HG02885 (cell line): ENCODE data around the gene SYT14.
"Not testable (repeated sequence)": the region's sequence is repeated elsewhere in the genome, so short reads cannot be mapped to it uniquely, and the experiment has no call there.

Experiments
- ATAC-seq: cut with Tn5 transposase; IDR thresholded peaks from one replicate; pipeline ENCODE4 v1.9.1; 2021; ENCODE audit warnings: mild to moderate bottlenecking; ENCODE audit not compliant: unreplicated experiment, poor library complexity

Gene SYT14

DNA sequence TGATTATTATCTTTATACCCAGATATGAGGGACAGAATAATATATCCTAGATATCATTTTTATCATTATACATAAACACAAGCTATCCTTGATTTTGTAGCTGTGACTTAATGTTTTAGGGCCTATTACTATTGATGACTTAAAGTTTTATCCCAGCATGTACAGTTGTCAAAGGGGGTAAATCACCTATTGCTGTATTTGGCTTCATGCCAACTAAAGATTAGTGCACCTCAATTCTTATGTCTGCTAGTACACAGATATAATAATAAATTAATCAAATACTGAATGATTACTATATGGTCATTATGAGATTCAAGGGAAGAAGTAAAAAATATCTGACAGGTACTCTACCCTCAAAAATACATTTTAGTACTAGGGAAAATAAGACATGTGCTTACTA lies 84.0 kb downstream of the SYT14 start:
- ATAC-seq, result no peak

DNA sequence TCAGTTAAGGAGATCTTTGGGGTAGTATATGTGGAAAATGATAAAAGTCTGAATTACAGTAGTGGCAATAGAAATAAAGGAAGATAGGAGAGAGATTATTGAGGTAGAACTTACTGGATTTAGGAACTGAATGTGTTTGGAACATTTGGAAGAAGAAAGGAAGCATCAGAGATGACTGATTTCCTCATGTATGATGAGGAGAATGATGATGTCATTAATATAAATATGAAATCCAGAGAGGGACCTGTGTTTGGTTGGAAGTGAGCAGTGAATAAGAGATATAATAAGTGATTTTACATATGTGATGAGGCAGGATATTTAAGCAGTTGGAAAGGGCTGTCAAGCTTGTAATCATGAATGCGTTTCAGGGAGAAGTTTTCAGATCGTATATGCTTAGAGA lies 86.3 kb downstream of the SYT14 start:
- ATAC-seq, result no peak

DNA sequence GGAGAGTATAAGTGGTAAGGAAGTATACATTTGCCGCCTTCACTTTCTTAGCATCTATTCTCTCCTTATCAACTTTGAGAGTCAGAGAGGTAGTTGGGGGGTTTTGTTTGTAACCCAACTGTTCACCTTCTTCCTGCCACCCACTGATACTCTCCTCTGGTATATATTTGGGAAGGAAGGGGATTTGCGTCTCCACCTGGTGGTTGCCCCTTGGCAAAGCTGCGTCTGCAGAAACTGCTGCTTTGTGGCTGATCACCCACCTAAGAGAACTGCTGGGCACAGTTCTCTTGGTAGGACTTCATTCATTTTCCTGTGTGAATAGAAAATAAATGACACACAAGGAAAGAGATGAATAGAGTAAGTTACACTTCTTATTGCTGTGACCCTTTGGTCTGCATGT lies 87.0 kb downstream of the SYT14 start:
- ATAC-seq, result no peak

- no peak for ATAC-seq
Measured at GRCh38 chr1:210025870-210026269, 87.9 kb downstream of the SYT14 start.

- ATAC-seq, result no peak
Measured at GRCh38 chr1:210027994-210028393, 90.0 kb downstream of the SYT14 start.

DNA sequence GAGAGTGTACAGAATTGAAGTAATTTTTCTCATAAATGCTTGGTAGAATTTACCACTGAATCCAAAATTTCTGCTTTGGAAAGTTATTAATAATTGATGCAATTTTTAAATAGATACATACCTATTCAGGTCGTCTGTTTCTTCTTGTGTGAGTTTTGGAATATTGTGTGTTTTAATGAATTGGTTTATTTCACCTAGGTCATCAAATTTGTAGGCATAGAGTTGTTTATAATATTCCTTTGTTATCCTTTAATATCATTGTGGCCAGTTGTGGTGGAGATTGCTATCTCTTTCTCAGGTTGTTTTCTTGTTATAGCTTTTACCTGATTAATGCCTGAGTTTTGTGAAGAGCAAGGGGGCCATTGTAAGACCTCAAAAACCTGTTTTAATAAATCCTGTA lies 93.5 kb downstream of the SYT14 start:
- ATAC-seq, result no peak

DNA sequence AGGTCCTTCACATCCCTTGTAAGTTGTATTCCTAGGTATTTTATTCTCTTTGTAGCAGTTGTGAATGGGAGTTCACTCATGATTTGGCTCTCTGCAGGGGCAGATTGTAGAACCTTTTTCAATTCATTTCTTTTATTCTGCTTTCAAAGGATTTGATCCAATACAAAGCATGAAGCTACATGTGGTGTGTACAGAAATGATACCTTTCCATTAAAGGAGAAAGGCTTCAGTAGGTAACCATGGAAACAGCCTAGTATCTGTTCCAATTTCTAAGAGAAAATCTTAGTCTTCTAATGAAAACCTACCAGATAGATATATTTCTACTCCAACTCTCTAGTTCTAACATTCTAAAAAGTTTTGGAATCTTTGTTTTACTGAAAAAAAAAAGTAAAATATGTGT lies 105.0 kb downstream of the SYT14 start:
- ATAC-seq, result no peak

DNA sequence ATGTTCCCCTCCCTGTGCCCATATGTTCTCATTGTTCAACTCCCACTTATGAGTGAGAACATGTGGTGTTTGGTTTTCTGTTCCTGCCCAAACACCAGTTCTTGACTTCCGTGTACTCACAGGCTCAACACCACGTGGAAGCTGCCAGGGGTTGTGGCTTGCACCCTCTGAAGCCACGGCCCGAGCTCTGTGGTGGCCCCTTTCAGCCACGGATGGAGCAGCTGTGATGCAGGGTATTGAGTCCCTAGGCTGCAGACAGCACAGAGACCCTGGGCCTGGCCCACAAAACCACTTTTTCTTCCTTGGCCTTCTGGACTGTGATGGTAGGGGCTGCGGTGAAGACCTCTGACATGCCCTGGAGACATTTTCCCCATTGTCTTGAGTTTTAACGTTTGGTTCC lies 111.6 kb downstream of the SYT14 start:
- no peak for ATAC-seq

DNA sequence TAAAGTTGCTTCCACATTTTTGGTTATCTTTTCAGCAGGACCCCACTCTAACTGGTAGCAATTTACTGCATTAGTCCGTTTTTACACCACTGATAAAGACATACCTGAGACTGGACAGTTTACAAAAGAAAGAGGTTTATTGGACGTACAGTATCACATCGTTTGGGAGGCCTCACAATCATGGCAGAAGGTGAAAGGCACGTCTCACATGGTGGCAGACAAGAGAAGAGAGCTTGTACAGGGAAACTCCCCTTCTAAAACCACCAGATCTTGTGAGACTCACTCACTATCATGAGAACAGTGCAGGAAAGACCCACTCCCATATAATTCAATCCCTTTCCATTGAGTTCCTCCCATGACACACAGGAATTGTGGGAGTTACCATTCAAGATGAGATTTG lies 112.5 kb downstream of the SYT14 start:
- not testable (repeated sequence) for ATAC-seq

DNA sequence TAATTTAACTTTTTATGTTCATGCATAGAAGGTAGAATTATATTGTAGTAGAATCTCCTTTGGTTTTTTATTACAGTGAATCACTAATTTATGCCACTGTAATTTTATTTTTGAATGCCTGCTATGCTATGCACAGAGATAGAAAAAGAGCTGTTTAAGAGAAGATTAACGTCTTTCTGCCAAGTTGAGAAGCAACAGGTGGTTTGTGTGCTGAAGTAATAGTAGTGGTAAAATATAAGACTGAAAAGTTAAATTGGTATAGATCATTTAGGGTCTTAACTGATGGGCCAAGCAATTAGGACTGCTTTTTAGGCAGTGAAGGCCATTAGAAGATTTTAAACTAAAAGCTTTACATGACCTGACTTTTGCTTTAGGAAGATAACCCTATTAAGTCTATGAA lies 115.1 kb downstream of the SYT14 start:
- ATAC-seq, result no peak

- no peak for ATAC-seq
Measured at GRCh38 chr1:210057593-210057992, 119.6 kb downstream of the SYT14 start.

GRCh38 chr1:210061992-210062391 lies 124.0 kb downstream of the SYT14 start:
- no peak for ATAC-seq

DNA sequence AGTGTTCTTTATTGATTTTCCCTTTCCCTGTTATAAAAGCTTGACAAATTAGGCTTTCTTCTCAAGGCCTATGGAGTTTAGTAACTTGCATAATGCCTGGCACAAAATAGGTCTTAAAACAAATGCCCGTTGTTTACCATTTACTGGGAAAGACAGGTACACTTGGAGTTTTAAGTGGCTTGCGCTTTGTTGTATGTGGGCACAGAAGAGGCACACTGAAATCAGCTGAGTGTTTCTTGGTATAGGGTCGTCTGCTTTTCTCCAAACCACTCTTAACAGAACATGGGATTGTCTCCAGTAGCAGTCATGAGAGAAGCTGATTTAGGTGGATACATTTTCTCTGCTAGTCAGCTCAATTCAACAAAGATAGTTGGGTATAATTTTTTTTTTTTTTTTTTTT lies 132.5 kb downstream of the SYT14 start:
- ATAC-seq, result no peak

DNA sequence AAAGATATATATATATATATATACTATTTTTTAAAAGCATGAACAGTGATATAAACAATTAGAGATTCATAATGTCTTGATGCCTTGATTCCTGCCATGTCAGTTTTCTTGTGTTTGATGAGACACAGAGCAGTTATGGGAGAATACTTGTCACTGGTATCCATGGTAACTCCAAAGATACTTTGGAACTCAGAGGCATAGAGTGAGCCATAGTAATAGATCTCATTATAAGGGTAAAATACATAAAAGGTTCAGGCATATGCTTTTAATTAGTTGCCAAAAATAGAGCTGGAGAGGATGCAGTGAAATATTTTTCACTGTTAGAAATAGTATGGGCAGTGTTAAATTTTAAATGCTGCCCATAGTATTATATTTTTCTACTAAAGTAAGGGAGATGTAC lies 134.1 kb downstream of the SYT14 start:
- ATAC-seq, result no peak

DNA sequence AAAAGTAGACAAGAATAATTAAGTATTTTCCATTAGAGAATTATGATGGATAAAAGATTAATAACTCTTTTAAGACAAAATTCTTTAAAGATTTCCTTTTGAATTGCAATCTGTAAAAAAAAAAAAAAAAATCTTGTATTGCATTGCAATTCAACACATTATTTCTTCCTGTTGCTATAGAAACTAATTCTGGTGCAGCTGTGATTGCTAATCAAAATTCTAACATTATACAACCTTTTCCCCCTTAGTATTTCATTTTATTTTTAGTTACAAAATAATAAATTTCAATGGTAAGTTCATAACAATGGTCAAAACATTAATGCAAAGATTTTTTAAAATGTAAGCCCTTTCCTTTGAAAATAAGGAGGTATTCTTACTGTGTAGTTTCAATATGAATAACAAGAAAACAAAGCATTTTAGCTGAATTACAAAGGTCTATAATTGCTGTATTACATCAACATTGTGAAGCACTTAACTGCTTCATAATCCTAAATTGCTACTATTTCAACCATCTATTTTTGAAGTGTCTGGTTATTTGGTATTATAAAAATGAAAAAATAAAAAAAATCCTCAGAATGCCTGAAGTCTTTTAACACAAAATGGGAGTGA lies 135.0 kb downstream of the SYT14 start:
- ATAC-seq, result no peak

DNA sequence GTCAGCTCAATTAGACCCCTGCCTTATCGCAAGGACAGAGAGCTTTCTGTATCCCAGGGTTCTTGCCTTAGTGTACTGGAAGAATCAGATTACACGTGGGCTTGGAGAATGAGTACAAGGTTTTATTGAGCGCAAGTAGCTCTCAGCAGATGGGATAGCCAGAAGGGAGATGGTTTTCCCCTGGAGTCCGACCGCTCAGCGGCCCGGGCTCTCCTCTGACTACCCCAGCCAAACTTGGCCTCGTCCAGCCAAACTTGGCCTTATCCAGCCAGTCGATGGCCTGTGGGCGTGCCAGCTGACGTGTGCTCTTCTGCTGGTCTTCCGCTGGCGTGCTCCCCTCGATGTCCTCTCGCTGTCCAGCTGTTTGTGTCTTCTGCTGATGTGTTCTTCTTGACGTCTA lies 136.9 kb downstream of the SYT14 start:
- no peak for ATAC-seq

DNA sequence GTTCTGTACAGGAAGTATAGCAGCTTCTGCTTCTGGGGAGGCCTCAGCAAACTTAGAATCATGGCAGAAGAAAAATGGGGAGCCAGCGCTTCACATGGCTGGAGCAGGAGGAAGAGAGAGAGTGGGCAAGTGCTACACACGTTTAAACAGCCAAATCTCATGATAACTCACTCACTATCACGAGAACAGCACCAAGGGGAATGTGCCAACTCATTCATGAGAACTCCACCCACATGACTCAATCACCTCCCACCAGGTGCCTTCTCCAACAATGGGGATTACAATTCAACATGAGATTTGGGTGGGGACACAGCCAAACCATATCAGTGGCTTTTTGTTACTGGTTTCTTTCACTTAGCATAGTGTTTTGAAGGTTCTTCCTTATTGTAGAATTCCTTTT lies 138.6 kb downstream of the SYT14 start:
- no peak for ATAC-seq

DNA sequence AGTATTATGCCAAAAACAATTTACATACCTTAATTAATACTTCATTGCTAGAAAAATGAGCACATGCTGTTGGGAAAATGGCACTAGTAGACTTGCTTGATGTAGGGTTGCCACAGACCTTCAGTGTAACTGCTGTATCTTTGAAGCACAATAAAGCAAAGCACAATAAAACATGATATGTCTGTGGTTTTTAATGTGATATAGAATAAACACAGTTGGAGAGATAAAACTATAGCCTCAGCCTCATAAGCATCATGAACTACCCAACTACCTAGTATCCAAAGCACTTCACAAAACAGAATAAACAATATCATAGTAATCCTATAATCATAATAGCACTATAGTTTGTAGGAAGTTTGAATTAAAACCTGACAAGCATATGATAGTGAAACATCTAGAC lies 143.5 kb downstream of the SYT14 start:
- no peak for ATAC-seq

- no peak for ATAC-seq
Measured at GRCh38 chr1:210085359-210085758, 147.3 kb downstream of the SYT14 start.

- ATAC-seq, result no peak
Measured at GRCh38 chr1:210087058-210087457, 149.0 kb downstream of the SYT14 start.

GRCh38 chr1:210089855-210090254 lies 151.8 kb downstream of the SYT14 start:
- no peak for ATAC-seq

- ATAC-seq, result no peak
Measured at GRCh38 chr1:210092366-210092765, 154.3 kb downstream of the SYT14 start.

DNA sequence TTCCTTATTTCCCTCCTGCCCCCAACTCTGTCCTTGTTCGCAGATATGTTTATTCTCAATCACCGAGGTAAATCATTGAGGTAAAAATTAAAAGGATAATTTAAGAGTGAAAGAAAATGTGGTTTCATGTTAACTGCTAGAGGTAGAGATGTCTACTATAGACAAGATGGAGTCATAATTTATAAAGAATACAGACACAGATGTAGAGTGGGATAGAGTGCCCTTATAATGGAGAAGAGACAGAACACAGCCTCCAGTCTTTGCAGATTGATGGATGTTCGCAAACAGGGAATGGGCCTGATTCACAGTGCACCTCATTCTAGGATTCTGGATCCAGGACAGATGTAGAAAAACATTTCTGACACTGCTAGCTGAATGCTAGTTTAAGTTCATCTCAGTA lies 155.4 kb downstream of the SYT14 start:
- no peak for ATAC-seq
